HEK293 (cell line): ENCODE measurements around the gene LECT2.

Experiments
- ZNF138 ChIP-seq: fragments of 450-650 bp; formaldehyde crosslinking; IDR thresholded peaks from 2 replicates; pipeline ENCODE4 v1.5.1; 2016; ENCODE audit warnings: missing biosample characterization, missing genetic modification characterization, borderline replicate concordance
- ZNF174 ChIP-seq: fragments of 450-650 bp; formaldehyde crosslinking; IDR thresholded peaks from 2 replicates; pipeline ENCODE4 v1.5.0; 2017; ENCODE audit warnings: missing biosample characterization, mild to moderate bottlenecking, missing genetic modification characterization
- ZNF658 ChIP-seq: fragments of 450-650 bp; formaldehyde crosslinking; IDR thresholded peaks from 2 replicates; pipeline ENCODE4; 2016; ENCODE audit warnings: missing biosample characterization, missing genetic modification characterization
- ZNF670 ChIP-seq: fragments of 450-650 bp; formaldehyde crosslinking; IDR thresholded peaks from 2 replicates; pipeline ENCODE4 v1.5.1; 2016; ENCODE audit warnings: missing biosample characterization, missing genetic modification characterization, low read depth
- ZNF76 ChIP-seq: fragments of 450-650 bp; formaldehyde crosslinking; IDR thresholded peaks from 2 replicates; pipeline ENCODE4; 2016; ENCODE audit warnings: low read depth, missing biosample characterization, missing genetic modification characterization, borderline replicate concordance
- ZXDB ChIP-seq: fragments of 450-650 bp; formaldehyde crosslinking; IDR thresholded peaks from 2 replicates; pipeline ENCODE4 v1.5.1; 2016; ENCODE audit warnings: missing biosample characterization, missing genetic modification characterization
- TF ChIP-seq, protein P1 (sequence below): fragments of 450-650 bp; formaldehyde crosslinking; IDR thresholded peaks from 2 replicates; pipeline ENCODE4 v1.5.1; 2016; ENCODE audit warnings: missing biosample characterization, missing genetic modification characterization
- TF ChIP-seq, protein P2 (sequence below): fragments of 450-650 bp; formaldehyde crosslinking; IDR thresholded peaks from 2 replicates; pipeline ENCODE4 v1.5.1; 2017; ENCODE audit warnings: missing biosample characterization, missing genetic modification characterization
- TF ChIP-seq, protein P3 (sequence below): sonication (generic); formaldehyde crosslinking; IDR thresholded peaks from 2 replicates; pipeline ENCODE4 v1.8.1; 2022; ENCODE audit warnings: mild to moderate bottlenecking, moderate library complexity, missing genetic modification reagents
- TF ChIP-seq, protein P4 (sequence below): fragments of 450-650 bp; formaldehyde crosslinking; IDR thresholded peaks from 2 replicates; pipeline ENCODE4 v1.5.1; 2017; ENCODE audit warnings: missing biosample characterization, missing genetic modification characterization
- TF ChIP-seq, protein P5 (sequence below): fragments of 450-650 bp; formaldehyde crosslinking; IDR thresholded peaks from 2 replicates; pipeline ENCODE4 v1.5.1; 2016; ENCODE audit warnings: missing biosample characterization, missing genetic modification characterization
- TF ChIP-seq, protein P6 (sequence below): fragments of 450-650 bp; formaldehyde crosslinking; IDR thresholded peaks from 2 replicates; pipeline ENCODE4 v1.5.1; 2016; ENCODE audit warnings: missing biosample characterization, missing genetic modification characterization

DNA sequence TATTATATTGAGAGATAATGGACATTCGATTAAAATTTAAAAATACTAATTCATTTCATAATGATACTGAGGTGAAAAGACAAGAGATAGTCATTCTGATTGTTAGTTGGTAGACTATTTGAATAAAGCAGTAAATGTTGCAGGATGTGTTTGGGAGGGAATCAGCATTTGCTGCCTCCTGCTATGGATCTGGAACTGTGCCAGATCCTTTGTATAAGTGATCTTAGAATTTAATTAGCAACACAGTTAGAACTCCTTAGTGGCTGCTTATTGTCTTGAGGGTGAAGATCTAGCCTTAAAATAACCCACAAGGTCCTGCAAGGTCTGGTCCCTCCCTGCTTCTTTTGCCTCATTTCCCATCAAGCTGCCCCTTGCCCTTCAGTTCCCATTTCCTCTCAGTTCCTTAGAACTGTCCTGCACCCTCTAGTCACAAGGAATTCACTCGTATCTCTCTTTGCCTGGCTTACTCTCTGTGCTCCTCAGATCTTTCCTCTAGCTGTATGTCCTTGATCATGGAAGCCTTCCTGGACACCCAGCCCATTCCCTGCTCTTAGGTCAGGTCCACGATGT, 12.5 kb downstream of the LECT2 start:
- TF ChIP-seq, protein P1, sequence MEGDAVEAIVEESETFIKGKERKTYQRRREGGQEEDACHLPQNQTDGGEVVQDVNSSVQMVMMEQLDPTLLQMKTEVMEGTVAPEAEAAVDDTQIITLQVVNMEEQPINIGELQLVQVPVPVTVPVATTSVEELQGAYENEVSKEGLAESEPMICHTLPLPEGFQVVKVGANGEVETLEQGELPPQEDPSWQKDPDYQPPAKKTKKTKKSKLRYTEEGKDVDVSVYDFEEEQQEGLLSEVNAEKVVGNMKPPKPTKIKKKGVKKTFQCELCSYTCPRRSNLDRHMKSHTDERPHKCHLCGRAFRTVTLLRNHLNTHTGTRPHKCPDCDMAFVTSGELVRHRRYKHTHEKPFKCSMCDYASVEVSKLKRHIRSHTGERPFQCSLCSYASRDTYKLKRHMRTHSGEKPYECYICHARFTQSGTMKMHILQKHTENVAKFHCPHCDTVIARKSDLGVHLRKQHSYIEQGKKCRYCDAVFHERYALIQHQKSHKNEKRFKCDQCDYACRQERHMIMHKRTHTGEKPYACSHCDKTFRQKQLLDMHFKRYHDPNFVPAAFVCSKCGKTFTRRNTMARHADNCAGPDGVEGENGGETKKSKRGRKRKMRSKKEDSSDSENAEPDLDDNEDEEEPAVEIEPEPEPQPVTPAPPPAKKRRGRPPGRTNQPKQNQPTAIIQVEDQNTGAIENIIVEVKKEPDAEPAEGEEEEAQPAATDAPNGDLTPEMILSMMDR (tag by site-specific recombination): no peak
- no peak for TF ChIP-seq ZXDB (tag by site-specific recombination)
- TF ChIP-seq, protein P2, sequence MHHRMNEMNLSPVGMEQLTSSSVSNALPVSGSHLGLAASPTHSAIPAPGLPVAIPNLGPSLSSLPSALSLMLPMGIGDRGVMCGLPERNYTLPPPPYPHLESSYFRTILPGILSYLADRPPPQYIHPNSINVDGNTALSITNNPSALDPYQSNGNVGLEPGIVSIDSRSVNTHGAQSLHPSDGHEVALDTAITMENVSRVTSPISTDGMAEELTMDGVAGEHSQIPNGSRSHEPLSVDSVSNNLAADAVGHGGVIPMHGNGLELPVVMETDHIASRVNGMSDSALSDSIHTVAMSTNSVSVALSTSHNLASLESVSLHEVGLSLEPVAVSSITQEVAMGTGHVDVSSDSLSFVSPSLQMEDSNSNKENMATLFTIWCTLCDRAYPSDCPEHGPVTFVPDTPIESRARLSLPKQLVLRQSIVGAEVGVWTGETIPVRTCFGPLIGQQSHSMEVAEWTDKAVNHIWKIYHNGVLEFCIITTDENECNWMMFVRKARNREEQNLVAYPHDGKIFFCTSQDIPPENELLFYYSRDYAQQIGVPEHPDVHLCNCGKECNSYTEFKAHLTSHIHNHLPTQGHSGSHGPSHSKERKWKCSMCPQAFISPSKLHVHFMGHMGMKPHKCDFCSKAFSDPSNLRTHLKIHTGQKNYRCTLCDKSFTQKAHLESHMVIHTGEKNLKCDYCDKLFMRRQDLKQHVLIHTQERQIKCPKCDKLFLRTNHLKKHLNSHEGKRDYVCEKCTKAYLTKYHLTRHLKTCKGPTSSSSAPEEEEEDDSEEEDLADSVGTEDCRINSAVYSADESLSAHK (tag by site-specific recombination): no peak
- TF ChIP-seq ZNF138 (tag by site-specific recombination): no peak
- TF ChIP-seq ZNF658 (tag by site-specific recombination): no peak
- TF ChIP-seq, protein P3, sequence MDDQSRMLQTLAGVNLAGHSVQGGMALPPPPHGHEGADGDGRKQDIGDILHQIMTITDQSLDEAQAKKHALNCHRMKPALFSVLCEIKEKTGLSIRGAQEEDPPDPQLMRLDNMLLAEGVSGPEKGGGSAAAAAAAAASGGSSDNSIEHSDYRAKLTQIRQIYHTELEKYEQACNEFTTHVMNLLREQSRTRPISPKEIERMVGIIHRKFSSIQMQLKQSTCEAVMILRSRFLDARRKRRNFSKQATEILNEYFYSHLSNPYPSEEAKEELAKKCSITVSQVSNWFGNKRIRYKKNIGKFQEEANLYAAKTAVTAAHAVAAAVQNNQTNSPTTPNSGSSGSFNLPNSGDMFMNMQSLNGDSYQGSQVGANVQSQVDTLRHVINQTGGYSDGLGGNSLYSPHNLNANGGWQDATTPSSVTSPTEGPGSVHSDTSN: no peak
- TF ChIP-seq, protein P4, sequence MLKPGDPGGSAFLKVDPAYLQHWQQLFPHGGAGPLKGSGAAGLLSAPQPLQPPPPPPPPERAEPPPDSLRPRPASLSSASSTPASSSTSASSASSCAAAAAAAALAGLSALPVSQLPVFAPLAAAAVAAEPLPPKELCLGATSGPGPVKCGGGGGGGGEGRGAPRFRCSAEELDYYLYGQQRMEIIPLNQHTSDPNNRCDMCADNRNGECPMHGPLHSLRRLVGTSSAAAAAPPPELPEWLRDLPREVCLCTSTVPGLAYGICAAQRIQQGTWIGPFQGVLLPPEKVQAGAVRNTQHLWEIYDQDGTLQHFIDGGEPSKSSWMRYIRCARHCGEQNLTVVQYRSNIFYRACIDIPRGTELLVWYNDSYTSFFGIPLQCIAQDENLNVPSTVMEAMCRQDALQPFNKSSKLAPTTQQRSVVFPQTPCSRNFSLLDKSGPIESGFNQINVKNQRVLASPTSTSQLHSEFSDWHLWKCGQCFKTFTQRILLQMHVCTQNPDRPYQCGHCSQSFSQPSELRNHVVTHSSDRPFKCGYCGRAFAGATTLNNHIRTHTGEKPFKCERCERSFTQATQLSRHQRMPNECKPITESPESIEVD (tag by site-specific recombination): no peak
- TF ChIP-seq ZNF670: no peak
- no peak for TF ChIP-seq ZNF174 (tag by site-specific recombination)
- TF ChIP-seq, protein P5, sequence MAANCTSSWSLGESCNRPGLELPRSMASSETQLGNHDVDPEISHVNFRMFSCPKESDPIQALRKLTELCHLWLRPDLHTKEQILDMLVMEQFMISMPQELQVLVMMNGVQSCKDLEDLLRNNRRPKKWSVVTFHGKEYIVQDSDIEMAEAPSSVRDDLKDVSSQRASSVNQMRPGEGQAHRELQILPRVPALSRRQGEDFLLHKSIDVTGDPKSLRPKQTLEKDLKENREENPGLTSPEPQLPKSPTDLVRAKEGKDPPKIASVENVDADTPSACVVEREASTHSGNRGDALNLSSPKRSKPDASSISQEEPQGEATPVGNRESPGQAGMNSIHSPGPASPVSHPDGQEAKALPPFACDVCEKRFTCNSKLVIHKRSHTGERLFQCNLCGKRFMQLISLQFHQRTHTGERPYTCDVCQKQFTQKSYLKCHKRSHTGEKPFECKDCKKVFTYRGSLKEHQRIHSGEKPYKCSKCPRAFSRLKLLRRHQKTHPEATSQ: no peak
- TF ChIP-seq, protein P6, sequence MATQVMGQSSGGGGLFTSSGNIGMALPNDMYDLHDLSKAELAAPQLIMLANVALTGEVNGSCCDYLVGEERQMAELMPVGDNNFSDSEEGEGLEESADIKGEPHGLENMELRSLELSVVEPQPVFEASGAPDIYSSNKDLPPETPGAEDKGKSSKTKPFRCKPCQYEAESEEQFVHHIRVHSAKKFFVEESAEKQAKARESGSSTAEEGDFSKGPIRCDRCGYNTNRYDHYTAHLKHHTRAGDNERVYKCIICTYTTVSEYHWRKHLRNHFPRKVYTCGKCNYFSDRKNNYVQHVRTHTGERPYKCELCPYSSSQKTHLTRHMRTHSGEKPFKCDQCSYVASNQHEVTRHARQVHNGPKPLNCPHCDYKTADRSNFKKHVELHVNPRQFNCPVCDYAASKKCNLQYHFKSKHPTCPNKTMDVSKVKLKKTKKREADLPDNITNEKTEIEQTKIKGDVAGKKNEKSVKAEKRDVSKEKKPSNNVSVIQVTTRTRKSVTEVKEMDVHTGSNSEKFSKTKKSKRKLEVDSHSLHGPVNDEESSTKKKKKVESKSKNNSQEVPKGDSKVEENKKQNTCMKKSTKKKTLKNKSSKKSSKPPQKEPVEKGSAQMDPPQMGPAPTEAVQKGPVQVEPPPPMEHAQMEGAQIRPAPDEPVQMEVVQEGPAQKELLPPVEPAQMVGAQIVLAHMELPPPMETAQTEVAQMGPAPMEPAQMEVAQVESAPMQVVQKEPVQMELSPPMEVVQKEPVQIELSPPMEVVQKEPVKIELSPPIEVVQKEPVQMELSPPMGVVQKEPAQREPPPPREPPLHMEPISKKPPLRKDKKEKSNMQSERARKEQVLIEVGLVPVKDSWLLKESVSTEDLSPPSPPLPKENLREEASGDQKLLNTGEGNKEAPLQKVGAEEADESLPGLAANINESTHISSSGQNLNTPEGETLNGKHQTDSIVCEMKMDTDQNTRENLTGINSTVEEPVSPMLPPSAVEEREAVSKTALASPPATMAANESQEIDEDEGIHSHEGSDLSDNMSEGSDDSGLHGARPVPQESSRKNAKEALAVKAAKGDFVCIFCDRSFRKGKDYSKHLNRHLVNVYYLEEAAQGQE (tag by site-specific recombination): no peak
- no peak for TF ChIP-seq ZNF76 (tag by site-specific recombination)
